Stomach smooth muscle (tissue), 2 donors: ENCODE data around the gene YES1.

ENCODE experiments used
- H3K27ac ChIP-seq: one replicate; pipeline ENCODE4 v1.7.0; 2013; ENCODE audit warnings: mild to moderate bottlenecking, low read length, inconsistent platforms
- H3K27me3 ChIP-seq, 2 donors: one replicate each; pipeline ENCODE4 v1.7.0; 2013; ENCODE audit warnings: low read length in 2 of 2; ENCODE audit not compliant: insufficient read depth in 2 of 2, control insufficient read depth in 1 of 2
- H3K36me3 ChIP-seq, 2 donors: one replicate each; pipeline ENCODE4 v1.7.0; 2013; ENCODE audit warnings: low read length in 2 of 2; ENCODE audit not compliant: control insufficient read depth in 2 of 2, insufficient read depth in 2 of 2
- H3K4me1 ChIP-seq: one replicate; pipeline ENCODE4 v1.7.0; 2013; ENCODE audit warnings: low read length; ENCODE audit not compliant: control insufficient read depth, insufficient read depth
- H3K4me3 ChIP-seq, 2 donors: one replicate each; pipeline ENCODE4 v1.7.0; 2013; ENCODE audit warnings: low read length in 2 of 2
- H3K9ac ChIP-seq, 2 donors: one replicate each; pipeline ENCODE4 v1.7.0; 2013; ENCODE audit warnings: low read length in 2 of 2, mild to moderate bottlenecking in 1 of 2
- H3K9me3 ChIP-seq, 2 donors: one replicate each; pipeline ENCODE4 v1.7.0; 2013; ENCODE audit warnings: low read length in 2 of 2; ENCODE audit not compliant: control insufficient read depth in 2 of 2
- donor health status: healthy.
- donor health status: Pancreatic carcinoma.

YES1 gene

GRCh38 chr18:839224-840022 lies 27.4 kb upstream of the YES1 start:
- Histone ChIP-seq H3K36me3 (no peaks in the 10 kb centered on the region), H3K27ac (no peak overlapping the region), H3K9ac (peak overlapping the region; percentile 9 to 13), H3K4me3 (peak overlapping the region in 1 of 2 donors; percentile 35), H3K27me3 (no peaks in the 10 kb centered on the region), H3K4me1 (no peaks in the 10 kb centered on the region), H3K9me3 (no peaks in the 10 kb centered on the region)

GRCh38 chr18:837922-838321 lies 25.9 kb upstream of the YES1 start:
- Histone ChIP-seq H3K4me1 (no peaks in the 10 kb centered on the region), H3K36me3 (no peaks in the 10 kb centered on the region), H3K9me3 (no peaks in the 10 kb centered on the region), H3K27ac (no peak overlapping the region), H3K4me3 (no peak overlapping the region), H3K27me3 (no peaks in the 10 kb centered on the region), H3K9ac (no peak overlapping the region)

GRCh38 chr18:834082-834720 lies 22.2 kb upstream of the YES1 start:
- Histone ChIP-seq H3K27ac (no peak overlapping the region), H3K9me3 (no peaks in the 10 kb centered on the region), H3K4me1 (no peaks in the 10 kb centered on the region), H3K9ac (no peak overlapping the region), H3K36me3 (no peaks in the 10 kb centered on the region), H3K27me3 (peaks cover 0 to 4% of the 10 kb centered on the region in 2 donors), H3K4me3 (no peak overlapping the region)

- no peaks in the 10 kb centered on the region for H3K36me3 ChIP-seq
- no peak overlapping the region for H3K4me3 ChIP-seq
- H3K9ac ChIP-seq = no peak overlapping the region
- H3K9me3 ChIP-seq = no peaks in the 10 kb centered on the region
- H3K4me1 ChIP-seq = no peaks in the 10 kb centered on the region
- H3K27me3 ChIP-seq = peaks cover 0 to 4% of the 10 kb centered on the region in 2 donors
- H3K27ac ChIP-seq = no peak overlapping the region
These were observed 21.2 kb upstream of the YES1 start for GRCh38 chr18:833197-833596.

- Histone ChIP-seq H3K4me3 (no peak overlapping the region), H3K9me3 (no peaks in the 10 kb centered on the region), H3K9ac (no peak overlapping the region), H3K36me3 (no peaks in the 10 kb centered on the region), H3K4me1 (no peaks in the 10 kb centered on the region), H3K27ac (no peak overlapping the region), H3K27me3 (peaks cover 0 to 4% of the 10 kb centered on the region in 2 donors)
These were observed 20.1 kb upstream of the YES1 start for GRCh38 chr18:832085-832681.

- no peak overlapping the region for H3K9ac ChIP-seq
- H3K27me3 ChIP-seq = peaks cover 0 to 4% of the 10 kb centered on the region in 2 donors
- H3K9me3 ChIP-seq = no peaks in the 10 kb centered on the region
- no peak overlapping the region for H3K4me3 ChIP-seq
- H3K27ac ChIP-seq = no peak overlapping the region
- H3K36me3 ChIP-seq = no peaks in the 10 kb centered on the region
- H3K4me1 ChIP-seq = no peaks in the 10 kb centered on the region
These were observed 18.4 kb upstream of the YES1 start for GRCh38 chr18:830315-830901.

GRCh38 chr18:829432-829831 lies 17.4 kb upstream of the YES1 start:
- no peak overlapping the region for H3K27ac ChIP-seq
- no peak overlapping the region for H3K9ac ChIP-seq
- H3K9me3 ChIP-seq = no peaks in the 10 kb centered on the region
- H3K36me3 ChIP-seq = no peaks in the 10 kb centered on the region
- no peak overlapping the region for H3K4me3 ChIP-seq
- H3K27me3 ChIP-seq = peaks cover 0 to 4% of the 10 kb centered on the region in 2 donors
- H3K4me1 ChIP-seq = no peaks in the 10 kb centered on the region

GRCh38 chr18:827093-827677 lies 15.1 kb upstream of the YES1 start:
- H3K9ac ChIP-seq = no peak overlapping the region
- H3K9me3 ChIP-seq = no peaks in the 10 kb centered on the region
- no peaks in the 10 kb centered on the region for H3K4me1 ChIP-seq
- H3K4me3 ChIP-seq = no peak overlapping the region
- H3K27ac ChIP-seq = no peak overlapping the region
- H3K27me3 ChIP-seq = peaks cover 0 to 4% of the 10 kb centered on the region in 2 donors
- H3K36me3 ChIP-seq = no peaks in the 10 kb centered on the region

- H3K27me3 ChIP-seq = no peaks in the 10 kb centered on the region
- H3K27ac ChIP-seq = no peak overlapping the region
- H3K36me3 ChIP-seq = no peaks in the 10 kb centered on the region
- H3K9me3 ChIP-seq = no peaks in the 10 kb centered on the region
- no peak overlapping the region for H3K4me3 ChIP-seq
- no peak overlapping the region for H3K9ac ChIP-seq
- H3K4me1 ChIP-seq = no peaks in the 10 kb centered on the region
These were observed 14.0 kb upstream of the YES1 start for GRCh38 chr18:825891-826585.

GRCh38 chr18:824179-824578 lies 12.1 kb upstream of the YES1 start:
- no peak overlapping the region for H3K27ac ChIP-seq
- no peaks in the 10 kb centered on the region for H3K4me1 ChIP-seq
- no peaks in the 10 kb centered on the region for H3K27me3 ChIP-seq
- H3K36me3 ChIP-seq = no peaks in the 10 kb centered on the region
- no peak overlapping the region for H3K9ac ChIP-seq
- H3K9me3 ChIP-seq = no peaks in the 10 kb centered on the region
- no peak overlapping the region for H3K4me3 ChIP-seq
